HG03575 (cell line): ENCODE data around the gene SMARCC2.
"Not testable (repeated sequence)": the region's sequence is repeated elsewhere in the genome, so short reads cannot be mapped to it uniquely, and the experiment has no call there.

Experiments
- ATAC-seq: cut with Tn5 transposase; IDR thresholded peaks from one replicate; pipeline ENCODE4 v1.9.1; 2021; ENCODE audit not compliant: unreplicated experiment, insufficient number of reproducible peaks, low FRiP score; ENCODE audit errors: extremely low read depth

Gene SMARCC2

DNA sequence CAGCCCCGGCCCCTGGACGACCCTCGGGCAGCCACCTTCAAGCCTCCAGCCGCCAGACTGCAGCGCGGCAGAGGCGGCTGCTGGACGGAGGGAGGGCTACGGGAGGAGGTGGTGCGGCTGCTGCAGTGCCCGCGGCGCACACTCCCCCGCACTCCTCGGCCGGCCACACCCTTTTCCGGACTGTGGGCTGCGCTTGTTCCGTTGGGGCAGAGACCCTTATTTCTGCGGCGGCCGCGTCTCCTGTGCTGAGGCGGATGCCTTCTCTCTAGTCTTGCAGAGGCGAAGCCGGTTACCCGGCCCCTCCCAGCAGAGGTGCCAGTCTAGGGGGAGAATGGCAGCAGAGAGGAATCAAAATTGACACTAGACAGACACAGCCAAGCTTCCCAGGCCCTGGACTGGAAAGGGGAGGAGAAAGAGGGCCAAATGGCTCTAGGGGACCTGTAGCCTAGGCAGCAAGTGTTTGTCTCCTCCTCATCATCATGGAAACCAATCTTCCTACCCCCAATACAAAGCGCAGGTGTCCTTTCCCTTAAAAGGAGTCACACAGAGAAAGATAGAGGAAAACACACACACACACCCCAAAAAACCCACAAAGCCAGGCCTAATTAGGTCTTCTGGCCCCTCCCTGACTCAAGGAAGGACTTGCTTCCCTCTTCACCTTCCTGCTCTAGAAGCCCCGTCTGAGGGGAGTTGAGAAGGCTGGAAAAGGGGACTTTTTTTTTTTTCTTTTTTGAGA, 59.9 kb downstream of the SMARCC2 start:
- ATAC-seq = no peak

- ATAC-seq = no peak
Measured at GRCh38 chr12:56128670-56129205, 60.5 kb downstream of the SMARCC2 start.

GRCh38 chr12:56127888-56128669, 61.2 kb downstream of the SMARCC2 start, which contains the start of gene ESYT1:
ESYT1 (plus strand) TSS chr12:56128267; CDS start chr12:56128320, 53 bp downstream.
- ATAC-seq = peak; percentile 70

DNA sequence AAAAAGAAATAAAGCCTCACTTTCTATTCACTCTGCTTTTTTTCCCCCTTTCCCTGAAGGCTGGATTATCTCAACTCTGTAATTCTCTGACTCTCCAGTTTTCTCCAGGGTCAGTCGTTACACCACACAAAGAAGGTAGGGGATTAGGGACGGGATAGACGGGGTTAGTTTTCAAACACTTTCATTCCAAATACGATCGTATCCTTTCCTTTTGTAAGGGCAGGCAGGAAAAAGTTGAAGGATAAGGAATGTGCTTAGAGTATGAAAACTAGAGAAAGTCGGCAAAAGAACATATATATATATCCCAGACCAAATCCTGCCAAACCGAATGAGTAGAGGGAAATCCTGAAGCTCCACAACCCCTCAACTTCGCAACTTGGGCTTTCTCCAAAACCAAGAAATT, 61.8 kb downstream of the SMARCC2 start:
- ATAC-seq = no peak

- ATAC-seq = no peak
Measured at GRCh38 chr12:56126732-56127239, 62.5 kb downstream of the SMARCC2 start.

DNA sequence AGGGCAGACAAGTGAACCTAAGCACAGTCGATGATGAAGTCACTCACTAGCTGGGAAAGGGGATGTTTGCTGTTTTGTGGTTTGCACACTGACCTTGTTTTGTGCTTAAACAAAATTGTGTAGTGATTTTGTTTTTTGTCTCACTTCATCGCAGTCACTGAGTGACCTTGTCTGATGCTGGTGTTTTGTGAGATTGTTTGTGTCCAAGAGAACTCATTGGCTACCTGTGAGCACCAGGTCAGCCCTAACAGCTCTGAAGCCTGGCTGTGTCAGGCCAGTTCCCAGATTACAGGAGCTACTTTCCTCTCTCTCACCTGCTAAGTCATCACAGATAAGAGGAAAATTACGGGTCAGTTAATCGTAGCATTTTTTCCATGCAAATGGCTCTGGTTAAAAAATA, 65.2 kb downstream of the SMARCC2 start:
- ATAC-seq = no peak

DNA sequence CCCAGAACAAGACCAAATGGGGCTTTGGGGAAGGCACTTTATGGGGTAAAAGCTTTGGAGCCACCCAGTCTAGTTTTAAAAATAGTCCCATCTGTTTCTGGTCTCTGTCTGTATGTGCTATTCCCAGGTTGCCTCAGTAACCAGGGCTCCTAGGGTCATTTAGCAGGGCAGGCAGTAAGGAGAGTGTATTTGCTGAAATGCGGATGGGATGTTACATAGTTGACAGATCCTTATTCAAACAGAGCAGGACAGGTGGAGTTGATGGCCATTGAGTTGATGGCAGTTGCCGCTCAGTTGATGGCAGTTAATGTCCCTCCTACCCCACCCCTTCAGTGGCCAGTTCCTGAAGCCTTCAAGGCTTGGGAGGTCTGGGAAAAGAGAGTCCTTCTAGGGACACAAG, 66.6 kb downstream of the SMARCC2 start:
- no peak for ATAC-seq

- no peak for ATAC-seq
Measured at GRCh38 chr12:56121204-56121870, 67.9 kb downstream of the SMARCC2 start.

DNA sequence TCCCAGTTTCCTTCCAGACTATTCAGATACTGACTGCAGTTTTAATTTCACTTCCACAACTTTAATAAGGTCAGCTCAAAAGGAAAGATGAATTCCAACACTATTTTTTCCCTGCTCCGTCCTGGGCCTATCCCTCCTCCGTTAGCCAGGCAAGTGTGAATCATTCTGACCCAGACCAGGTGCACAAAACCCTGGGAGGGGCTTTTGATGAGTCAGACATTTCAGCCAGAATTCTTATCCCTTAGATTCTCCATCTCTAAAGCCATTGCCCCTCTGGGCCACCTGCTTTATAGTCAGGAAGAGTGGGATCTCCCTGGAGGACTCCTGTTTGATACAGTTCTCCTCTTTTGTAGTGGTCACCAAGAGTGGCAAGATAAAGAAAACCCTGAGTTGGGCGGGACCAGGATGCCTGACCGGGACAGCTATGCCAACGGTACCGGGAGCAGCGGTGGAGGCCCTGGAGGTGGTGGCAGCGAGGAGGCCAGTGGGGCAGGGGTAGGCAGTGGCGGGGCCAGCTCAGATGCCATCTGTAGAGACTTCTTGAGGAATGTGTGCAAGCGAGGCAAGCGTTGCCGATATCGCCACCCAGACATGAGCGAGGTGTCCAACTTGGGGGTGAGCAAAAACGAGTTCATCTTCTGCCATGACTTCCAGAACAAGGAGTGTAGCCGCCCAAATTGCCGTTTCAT, 69.0 kb downstream of the SMARCC2 start:
- no peak for ATAC-seq

DNA sequence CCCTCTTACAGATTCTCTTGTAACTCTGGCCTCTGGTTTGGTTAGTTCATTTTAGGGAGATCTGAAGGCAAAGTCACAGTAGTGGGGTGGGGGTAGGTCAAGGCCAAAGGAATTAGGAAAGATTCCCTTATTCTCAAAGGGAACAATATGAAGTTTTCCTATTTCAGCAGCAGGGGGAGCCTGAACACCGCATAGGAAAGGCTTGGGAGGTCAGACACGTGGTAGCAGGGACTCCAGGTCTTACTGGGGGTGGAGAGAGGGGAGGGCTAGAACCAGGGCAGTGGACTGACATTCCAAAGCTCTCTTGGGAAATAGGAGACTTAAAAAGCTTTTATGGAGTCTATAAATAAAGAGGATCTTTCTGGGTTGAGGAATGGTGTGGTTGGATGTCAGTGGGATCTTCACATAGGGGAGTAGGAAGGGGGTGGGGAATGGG, 69.9 kb downstream of the SMARCC2 start:
- no peak for ATAC-seq

DNA sequence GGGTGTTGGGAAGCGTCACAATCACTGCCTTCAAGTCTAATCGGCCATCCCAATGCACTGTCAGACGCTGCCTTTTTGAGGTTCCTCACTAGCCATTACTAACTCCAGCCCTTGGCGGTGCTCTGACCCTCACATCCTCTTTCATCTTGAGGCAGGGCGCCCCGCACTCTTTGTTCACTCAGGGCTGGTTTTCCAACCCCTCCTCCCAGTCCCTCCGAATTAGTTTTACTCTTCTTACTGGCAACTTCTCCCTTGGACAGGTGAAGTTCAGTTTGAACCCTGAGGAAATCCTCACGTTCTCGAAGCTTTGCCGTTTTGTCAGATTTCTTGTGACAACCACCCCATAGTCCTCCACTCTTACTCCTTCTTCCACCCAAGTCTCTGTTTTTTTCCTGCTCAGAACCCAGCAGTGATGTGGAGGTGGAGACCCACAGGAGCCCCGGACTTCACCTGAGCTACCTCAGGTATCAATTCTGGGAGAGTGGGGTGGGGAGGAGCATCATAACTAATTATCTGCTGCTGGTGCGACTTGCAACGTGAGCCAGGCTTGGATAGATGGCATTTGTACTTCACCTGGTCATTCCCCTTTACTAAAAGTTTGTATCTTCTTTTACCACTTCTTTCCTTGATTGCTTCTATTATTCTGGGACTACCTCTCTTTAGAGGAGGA, 70.5 kb downstream of the SMARCC2 start:
- ATAC-seq = no peak

- ATAC-seq = peak; percentile 69
Measured at GRCh38 chr12:56117778-56118687, 71.2 kb downstream of the SMARCC2 start, which contains the start of gene ZC3H10. ZC3H10 (plus strand) TSS chr12:56118266; CDS start chr12:56120563, 2,297 bp downstream.

DNA sequence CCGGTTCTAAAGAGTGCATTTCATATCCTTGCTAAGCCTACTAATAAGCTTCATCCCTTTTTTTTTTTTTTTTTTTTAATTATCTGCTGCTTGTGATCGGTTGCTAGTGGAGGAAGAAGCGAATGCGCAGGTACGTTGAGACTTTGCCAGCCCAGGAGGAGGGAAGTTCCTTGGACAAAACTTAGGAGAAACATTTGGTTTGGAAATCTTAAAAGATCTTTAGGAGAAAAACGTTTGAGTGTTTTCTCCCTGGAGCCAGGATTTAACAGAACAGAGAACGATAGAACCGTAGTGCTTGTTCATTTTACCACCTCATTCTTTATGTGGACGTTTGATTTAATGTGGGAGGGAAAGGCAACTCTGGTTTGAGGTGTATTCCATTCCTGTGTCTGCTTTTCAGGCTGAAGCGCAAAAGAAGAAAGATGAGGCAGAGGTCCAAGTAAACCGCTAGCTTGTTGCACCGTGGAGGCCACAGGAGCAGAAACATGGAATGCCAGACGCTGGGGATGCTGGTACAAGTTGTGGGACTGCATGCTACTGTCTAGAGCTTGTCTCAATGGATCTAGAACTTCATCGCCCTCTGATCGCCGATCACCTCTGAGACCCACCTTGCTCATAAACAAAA, 72.1 kb downstream of the SMARCC2 start:
- not testable (repeated sequence) for ATAC-seq

DNA sequence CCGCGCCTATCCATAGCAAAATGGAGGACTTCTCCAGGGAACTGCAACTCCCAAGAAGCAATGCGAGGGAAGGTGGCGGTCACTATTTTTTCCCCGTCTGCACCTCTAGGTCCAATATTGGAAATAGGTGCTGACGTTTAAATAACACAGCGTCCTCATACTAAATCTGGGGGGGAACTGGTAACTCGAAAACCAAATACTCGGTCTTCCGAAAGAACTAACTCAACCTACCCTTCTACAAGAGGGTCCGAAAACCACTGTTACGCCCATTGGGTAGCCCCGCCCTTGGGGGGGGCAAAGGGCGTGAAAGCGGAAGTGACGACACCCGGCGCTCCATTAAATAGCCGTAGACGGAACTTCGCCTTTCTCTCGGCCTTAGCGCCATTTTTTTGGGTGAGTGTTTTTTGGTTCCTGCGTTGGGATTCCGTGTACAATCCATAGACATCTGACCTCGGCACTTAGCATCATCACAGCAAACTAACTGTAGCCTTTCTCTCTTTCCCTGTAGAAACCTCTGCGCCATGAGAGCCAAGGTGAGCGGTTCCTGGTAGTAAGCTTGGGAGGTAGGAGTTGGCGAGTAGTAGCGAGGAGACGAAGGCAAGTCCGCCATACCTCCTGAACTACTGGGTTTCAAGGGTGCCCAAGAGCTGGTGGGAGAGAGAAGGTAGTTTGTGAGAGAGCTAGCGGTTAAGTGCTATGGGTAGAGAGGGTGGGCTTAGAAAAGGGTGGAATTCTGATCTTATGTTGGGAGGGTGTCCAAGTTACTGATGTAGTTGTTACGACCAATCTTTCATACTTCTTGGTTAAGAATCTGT, 72.8 kb downstream of the SMARCC2 start, which contains the start of gene RPL41:
Gene RPL41, plus strand, starts transcription at position 367 of the 815 bp plus-strand sequence.
- ATAC-seq = no peak

GRCh38 chr12:56115329-56115728, 74.0 kb downstream of the SMARCC2 start:
- no peak for ATAC-seq

- ATAC-seq = no peak
Measured at GRCh38 chr12:56114084-56114483, 75.2 kb downstream of the SMARCC2 start.
